SU-DHL-6 (cell line): Measurements from ENCODE around the gene CRYBA1.

Experiments
- CTCF ChIP-seq: fragments of 200-600 bp; sonication (generic); IDR thresholded peaks from one replicate; pipeline ENCODE4 v1.5.1; 2017; ENCODE audit warnings: antibody characterized with exemption, mild to moderate bottlenecking, low read length, moderate library complexity; ENCODE audit not compliant: insufficient read depth, poor library complexity, severe bottlenecking
- EZH2phosphoT487 ChIP-seq: fragments of 200-600 bp; sonication (generic), shearing (Covaris generic); conservative IDR thresholded peaks from 2 replicates; pipeline ENCODE4 v1.6.1; 2018; ENCODE audit warnings: mild to moderate bottlenecking, antibody characterized with exemption, low read length, moderate library complexity, mixed read lengths

DNA sequence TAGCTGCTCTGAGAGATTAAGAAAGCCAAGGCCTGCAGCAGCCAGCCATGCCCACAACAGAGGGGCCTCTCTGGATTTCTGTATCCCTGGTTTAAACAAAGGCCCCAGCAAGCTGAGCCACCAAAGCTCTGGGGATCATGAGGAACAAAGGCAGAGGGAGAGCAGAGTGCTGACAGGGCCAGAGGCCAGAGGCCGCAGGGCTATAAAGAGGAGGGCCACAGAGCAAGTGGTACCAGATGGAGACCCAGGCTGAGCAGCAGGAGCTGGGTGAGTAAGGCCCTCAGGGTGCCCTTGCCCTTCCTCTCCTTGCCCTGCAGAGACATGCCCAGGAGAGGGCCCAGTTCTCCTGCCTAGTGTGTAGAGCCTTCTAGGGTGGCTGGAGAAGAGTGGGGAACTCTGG lies at the start of gene CRYBA1:
- TF ChIP-seq CTCF = no peak
- TF ChIP-seq EZH2phosphoT487 = no peak
